GM12873 (cell line): ENCODE results near the gene YIPF3.

Source experiments
- CTCF ChIP-seq: IDR thresholded peaks from 2 replicates; pipeline ENCODE4 v1.5.1; 2012; ENCODE audit warnings: low read depth, mild to moderate bottlenecking, moderate library complexity, low read length, control low read depth; ENCODE audit not compliant: insufficient read depth; ENCODE audit errors: missing control alignments

Gene YIPF3

DNA sequence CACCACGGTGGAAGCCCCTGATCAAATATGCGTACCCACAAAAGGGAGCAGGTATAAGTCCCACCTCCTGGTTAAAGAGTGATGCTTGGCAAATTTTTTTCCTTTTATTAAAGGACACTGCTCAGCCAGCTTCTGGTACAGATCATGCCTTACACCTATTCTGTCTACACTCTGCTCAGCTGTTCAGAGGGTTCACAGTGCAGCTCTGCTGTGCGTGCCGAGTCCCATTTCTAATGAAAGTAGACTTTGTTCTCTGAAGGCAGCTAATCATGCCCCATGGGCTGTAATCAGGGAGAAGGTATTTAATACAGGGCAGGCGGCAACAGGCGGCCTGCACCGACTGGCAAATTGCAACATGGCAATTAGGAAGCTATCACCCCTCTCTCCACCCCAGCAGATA lies 22.9 kb downstream of the YIPF3 start:
- TF ChIP-seq CTCF = no peak

DNA sequence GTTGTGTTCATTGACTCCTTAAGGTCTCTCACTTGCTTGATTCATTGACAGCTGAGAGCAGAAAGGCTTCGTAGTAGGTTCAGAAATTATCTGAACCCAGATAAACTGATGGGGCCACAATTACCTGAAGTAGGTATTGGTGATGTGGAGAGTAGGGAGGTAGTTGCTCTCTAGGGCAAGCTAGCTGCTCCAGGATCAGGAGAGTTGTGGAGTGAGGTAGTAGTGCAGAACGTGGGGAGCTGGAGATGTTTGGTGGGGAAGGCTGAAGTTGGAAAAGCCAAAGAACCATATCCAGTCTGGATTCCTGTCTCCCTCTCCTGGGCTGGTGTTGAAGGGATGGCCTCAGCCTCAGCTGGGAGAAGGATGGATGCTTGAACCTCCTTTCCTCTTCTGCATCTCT lies 23.5 kb downstream of the YIPF3 start:
- TF ChIP-seq CTCF = no peak

- TF ChIP-seq CTCF = no peak
Measured at GRCh38 chr6:43492673-43493072, 24.1 kb downstream of the YIPF3 start.

DNA sequence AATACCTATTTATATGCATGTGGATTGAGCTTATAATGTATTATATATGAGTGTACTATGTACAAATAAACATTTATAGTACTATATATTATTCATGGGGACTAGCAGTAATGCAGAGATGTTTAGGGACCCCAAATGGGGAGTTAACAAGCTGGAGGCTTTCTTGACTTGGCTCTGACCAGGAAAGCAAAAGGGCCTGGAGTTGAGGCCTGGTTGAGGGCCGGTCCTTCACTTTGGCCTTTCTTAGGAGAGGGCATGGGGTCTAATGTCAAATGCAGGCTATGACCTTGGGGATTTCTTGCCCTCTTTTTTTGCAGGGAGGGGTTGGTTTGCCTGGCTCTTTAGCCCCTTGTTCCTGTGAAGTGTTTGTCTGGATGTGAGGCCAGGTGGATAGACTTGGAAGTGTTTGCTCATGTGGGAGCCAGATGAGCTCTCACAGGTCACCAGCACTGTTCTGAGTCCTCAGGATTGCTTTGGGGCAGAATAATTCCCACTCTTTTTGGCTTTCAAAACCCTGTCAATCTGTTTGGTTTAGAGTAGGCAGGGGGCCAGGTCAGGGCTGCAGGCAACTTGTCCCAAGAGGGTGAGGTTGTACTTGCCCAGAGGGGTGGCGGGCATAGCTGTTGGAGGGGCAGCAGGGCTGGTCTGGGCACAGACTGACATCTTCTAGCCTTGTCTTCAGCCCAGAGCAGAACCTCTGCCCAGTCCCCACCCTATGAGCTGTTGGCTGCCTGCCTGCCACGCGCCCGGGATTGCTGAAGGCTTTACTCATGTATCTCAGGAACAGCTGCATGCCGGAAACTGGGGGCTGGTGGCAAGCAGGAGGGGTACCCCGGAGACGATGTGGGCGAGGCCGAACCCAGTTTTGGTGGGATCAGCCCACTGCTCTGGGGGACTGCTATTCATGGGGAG lies 24.7 kb downstream of the YIPF3 start:
- no peak for TF ChIP-seq CTCF

DNA sequence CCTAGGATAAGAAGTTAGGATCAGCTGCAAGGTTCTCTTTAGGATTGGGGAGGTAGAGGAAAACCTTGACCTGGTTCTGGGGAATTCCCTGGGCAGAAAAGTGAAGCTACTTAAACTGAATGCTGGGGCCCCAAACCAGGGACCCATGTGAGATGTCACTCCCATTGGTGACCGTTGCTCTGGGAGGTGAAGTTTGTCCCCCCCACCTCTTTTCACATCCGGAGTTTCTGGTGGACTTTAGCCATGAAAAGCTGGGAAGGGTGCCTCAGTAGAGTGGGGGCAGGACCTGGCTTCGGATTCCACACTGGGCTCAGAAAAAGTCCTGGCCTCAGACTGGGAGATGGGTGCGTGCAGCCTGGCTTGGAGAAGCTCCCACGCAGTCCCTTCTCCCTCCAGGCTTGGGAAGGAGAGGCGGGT lies 26.2 kb downstream of the YIPF3 start:
- TF ChIP-seq CTCF = no peak

GRCh38 chr6:43489277-43490072 lies 27.3 kb downstream of the YIPF3 start:
- no peak for TF ChIP-seq CTCF

GRCh38 chr6:43488667-43489276 lies 28.0 kb downstream of the YIPF3 start:
- no peak for TF ChIP-seq CTCF
